ENCODE data around the gene DAG1. TPM values are rescaled to one million over a fixed set of nuclear protein-coding genes. Genes with fewer than 3 reads are reported as not detected.

Gene DAG1
- total RNA-seq, 2 donors from 2014 or later = 46.8 to 57.9 TPM

DNA sequence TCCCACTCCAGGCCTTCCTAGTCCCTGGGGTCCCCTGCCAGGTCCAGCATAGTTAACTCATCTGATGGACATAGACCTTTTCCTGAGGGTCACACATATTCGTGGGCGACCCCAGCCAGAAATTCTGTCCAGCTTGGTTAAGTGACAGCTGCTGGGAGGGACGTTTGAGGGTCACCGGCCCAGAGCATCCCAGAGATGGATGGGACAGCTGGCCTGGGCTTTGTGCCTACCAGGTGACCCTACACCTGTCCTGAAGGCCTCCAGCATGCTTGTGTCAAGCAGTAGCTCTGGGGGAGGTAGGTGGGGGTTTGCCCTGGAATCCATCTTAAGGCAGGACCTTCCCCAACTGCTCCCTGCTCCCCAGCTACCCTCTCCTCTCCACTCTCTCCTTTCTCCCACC lies 9.1 kb upstream of the DAG1 start:
- no peak for DNase-seq
- H3K27ac ChIP-seq = peak overlapping the region; percentile 50 to 90 (median 84)
- H3K27me3 ChIP-seq = no peaks in the 10 kb centered on the region
- WGBS, 2 donors = 69 to 90% methylated on average over 2 to 4 of the region's 4 CpGs
- H3K4me3 ChIP-seq = no peak overlapping the region
- no peak for TF ChIP-seq POLR2A (IDR thresholded peaks at IDR 0.05)
- TF ChIP-seq, protein P1, sequence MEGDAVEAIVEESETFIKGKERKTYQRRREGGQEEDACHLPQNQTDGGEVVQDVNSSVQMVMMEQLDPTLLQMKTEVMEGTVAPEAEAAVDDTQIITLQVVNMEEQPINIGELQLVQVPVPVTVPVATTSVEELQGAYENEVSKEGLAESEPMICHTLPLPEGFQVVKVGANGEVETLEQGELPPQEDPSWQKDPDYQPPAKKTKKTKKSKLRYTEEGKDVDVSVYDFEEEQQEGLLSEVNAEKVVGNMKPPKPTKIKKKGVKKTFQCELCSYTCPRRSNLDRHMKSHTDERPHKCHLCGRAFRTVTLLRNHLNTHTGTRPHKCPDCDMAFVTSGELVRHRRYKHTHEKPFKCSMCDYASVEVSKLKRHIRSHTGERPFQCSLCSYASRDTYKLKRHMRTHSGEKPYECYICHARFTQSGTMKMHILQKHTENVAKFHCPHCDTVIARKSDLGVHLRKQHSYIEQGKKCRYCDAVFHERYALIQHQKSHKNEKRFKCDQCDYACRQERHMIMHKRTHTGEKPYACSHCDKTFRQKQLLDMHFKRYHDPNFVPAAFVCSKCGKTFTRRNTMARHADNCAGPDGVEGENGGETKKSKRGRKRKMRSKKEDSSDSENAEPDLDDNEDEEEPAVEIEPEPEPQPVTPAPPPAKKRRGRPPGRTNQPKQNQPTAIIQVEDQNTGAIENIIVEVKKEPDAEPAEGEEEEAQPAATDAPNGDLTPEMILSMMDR (IDR thresholded peaks at IDR 0.05) = no peak
- ATAC-seq = no peak
- H3K4me1 ChIP-seq = peaks cover 86% of the 10 kb centered on the region
- intact Hi-C loops (cut with DNase I) = no loop called here
- no peaks in the 10 kb centered on the region for H3K9me3 ChIP-seq
- no peaks in the 10 kb centered on the region for H3K36me3 ChIP-seq (replicated peaks in 1 of 2; ENCODE audit: insufficient read depth in 1 of 2, low read depth in 2 of 2)

DNA sequence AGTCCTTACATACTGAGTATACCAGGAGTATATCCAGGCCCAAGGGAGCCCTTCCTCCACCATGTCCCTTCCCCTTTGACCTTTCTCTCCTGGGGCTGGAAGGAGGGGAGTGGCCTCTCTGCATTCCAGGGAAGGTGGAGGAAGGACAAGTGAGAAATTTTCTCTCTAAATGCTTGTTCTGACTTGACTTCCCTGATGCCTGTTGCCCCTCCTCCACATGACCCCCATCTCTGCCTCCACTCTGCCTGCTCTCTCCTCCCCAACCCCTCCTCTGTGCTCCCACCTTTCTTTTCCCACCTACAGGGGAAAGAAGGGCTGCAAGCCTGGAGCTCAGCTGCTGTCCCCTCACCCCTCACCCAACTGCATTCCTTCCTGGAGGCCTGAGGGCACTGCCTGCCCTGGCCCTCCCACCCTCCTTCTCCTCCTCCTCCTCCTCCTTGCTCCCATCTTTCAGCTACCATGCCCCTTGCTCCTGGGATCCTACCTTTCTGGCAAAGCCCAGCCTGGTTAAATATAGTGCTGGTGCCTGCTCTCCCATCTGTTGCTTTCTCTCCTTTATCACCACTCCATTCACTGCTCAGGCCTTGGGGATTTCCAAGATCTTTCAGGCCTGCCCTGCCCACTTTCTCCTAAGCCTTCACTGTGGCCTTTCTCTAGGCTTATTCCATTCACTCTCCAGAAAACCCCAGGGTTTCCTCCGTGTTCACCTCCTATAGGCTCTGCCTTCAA lies 8.5 kb upstream of the DAG1 start:
- DNase-seq = peak in 3 of 4 donors; percentile 37 to 67 (median 64)
- 12 to 20% methylated on average over 1 of the region's 1 CpG for WGBS, 2 donors
- TF ChIP-seq, protein P1 (IDR thresholded peaks at IDR 0.05) = peak in 1 of 7 experiments; percentile 13
- no peak for TF ChIP-seq POLR2A (IDR thresholded peaks at IDR 0.05)
- intact Hi-C loops (cut with DNase I) = no loop called here
- no peak overlapping the region for H3K4me3 ChIP-seq
- no peaks in the 10 kb centered on the region for H3K27me3 ChIP-seq
- no peaks in the 10 kb centered on the region for H3K9me3 ChIP-seq
- H3K4me1 ChIP-seq = peaks cover 86% of the 10 kb centered on the region
- peak; percentile 10 for ATAC-seq
- peak overlapping the region; percentile 50 to 90 (median 84) for H3K27ac ChIP-seq
- no peaks in the 10 kb centered on the region for H3K36me3 ChIP-seq (replicated peaks in 1 of 2; ENCODE audit: insufficient read depth in 1 of 2, low read depth in 2 of 2)

DNA sequence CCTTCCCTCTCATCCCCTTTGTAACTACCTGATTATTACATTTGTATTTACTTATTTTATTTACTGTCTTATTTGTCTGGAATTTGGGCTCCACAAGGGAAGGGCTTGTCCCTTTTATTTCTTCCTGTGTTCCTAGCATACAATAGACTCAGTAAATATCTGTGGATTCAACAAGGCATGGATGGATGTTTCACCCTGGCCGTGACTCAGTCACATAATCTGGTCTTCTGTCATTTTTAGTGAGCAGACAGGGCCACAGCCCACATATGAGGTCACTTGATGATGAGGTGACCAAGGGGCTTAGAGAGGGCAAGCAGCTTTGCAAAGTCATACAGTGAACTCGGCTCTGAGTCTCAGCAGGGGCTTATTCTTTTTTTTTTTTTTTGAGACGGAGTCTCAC lies 7.8 kb upstream of the DAG1 start:
- Histone ChIP-seq H3K27me3 (no peaks in the 10 kb centered on the region), H3K4me1 (peaks cover 89% of the 10 kb centered on the region), H3K4me3 (no peak overlapping the region), H3K9me3 (no peaks in the 10 kb centered on the region), H3K36me3 (replicated peaks in 1 of 2; ENCODE audit: insufficient read depth in 1 of 2, low read depth in 2 of 2) (no peaks in the 10 kb centered on the region), H3K27ac (peak overlapping the region; percentile 50 to 90 (median 84))
- ATAC-seq (no peak), DNase-seq (no peak)
- TF ChIP-seq, protein P1 (IDR thresholded peaks at IDR 0.05) = no peak
- TF ChIP-seq POLR2A (IDR thresholded peaks at IDR 0.05) = no peak
- intact Hi-C loops (cut with DNase I) = no loop called here
- WGBS, 2 donors = 26 to 33% methylated on average over 2 to 3 of the region's 3 CpGs

DNA sequence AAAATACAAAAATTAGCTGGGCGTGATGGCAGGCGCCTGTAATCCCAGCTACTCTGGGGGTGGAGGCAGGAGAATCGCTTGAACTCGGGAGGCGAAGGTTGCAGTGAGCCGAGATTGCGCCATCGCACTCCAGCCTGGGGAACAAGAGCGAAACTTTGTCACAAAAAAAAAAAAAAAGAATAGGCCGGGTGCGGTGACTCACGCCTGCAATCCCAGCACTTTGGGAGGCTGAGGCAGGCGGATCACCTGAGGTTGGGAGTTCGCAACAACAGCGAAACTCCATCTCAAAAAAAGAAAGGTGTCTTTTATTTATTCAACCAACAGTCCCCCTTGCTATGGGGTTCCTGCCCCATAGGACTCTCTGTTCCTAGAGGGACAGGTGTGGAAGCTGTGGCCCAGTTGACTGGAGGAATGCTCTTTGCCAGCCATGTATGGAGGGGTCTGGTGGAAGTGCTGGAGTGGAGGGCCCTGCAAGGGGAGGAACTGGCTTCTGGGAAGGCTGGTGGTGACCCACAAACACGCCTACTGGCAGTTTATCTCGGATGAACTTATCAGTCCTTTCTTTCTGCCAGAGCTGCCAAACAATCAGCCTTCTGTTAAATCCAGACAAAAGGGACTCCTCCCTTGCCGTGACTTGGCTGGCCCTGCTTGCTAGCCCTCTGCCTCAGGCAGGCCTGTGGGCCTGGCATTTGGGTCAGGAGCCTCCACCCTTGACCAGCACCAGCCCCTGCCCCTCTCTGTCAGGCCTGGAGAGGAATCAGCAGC lies 4.6 kb upstream of the DAG1 start:
- DNase-seq (peak in 2 of 4 donors; percentile 54 to 70), ATAC-seq (no peak)
- no peak overlapping the region for H3K4me3 ChIP-seq
- intact Hi-C loops (cut with DNase I) = no loop called here
- H3K27me3 ChIP-seq = no peaks in the 10 kb centered on the region
- TF ChIP-seq, protein P1 (IDR thresholded peaks at IDR 0.05) = no peak
- no peak for TF ChIP-seq POLR2A (IDR thresholded peaks at IDR 0.05)
- peaks cover 81% of the 10 kb centered on the region for H3K4me1 ChIP-seq
- H3K9me3 ChIP-seq = no peaks in the 10 kb centered on the region
- WGBS, 2 donors = 63 to 70% methylated on average over 17 to 18 of the region's 18 CpGs
- H3K27ac ChIP-seq = peak overlapping the region; percentile 58 to 92 (median 76)
- H3K36me3 ChIP-seq (replicated peaks in 1 of 2; ENCODE audit: insufficient read depth in 1 of 2, low read depth in 2 of 2) = no peaks in the 10 kb centered on the region

Measured in body of pancreas (tissue), 4 donors.